Activated CD4-positive, alpha-beta T cell treated with anti-CD3 and anti-CD28 coated beads, Interleukin-2, amount 50 U/mL, for 16 hours (primary cell): ENCODE data around the gene SCEL.
"Not testable (repeated sequence)": the region's sequence is repeated elsewhere in the genome, so short reads cannot be mapped to it uniquely, and the experiment has no call there.

ENCODE experiments used
- DNase-seq: peaks from one replicate; pipeline ENCODE4 v3.0.0-alpha.2; 2020

Gene SCEL, protein sequence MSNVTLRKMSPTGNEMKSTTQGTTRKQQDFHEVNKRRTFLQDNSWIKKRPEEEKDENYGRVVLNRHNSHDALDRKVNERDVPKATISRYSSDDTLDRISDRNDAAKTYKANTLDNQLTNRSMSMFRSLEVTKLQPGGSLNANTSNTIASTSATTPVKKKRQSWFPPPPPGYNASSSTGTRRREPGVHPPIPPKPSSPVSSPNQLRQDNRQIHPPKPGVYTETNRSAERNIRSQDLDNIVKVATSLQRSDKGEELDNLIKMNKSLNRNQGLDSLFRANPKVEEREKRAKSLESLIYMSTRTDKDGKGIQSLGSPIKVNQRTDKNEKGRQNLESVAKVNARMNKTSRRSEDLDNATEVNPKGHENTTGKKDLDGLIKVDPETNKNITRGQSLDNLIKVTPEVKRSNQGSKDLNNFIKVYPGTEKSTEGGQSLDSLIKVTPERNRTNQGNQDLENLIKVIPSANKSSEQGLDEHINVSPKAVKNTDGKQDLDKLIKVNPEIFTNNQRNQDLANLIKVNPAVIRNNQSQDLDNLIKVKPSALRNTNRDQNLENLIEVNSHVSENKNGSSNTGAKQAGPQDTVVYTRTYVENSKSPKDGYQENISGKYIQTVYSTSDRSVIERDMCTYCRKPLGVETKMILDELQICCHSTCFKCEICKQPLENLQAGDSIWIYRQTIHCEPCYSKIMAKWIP

DNA sequence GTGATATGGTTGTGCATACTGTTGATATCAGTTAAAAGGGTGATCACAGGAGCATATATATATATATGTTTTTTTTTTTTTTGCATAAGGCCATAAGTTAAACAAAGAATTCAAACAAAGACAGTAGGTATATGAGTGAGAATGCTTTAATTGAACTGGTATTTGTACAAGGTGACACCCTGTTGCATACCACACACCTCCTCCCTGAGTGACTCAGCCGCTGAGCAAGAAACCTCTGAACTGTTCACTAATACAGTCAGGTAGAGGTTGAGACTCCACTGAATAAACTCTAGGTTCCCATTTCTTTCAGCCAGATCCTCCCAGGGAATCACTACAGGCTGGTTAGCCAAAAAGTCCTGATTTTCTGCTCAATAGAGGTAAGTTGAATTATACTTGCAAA is at the start of gene SCEL:
Gene SCEL, plus strand, starts transcription at position 259 of the 400 bp plus-strand sequence. CDS start 20,170 bp downstream, outside the sequence.
- no peak for DNase-seq

DNA sequence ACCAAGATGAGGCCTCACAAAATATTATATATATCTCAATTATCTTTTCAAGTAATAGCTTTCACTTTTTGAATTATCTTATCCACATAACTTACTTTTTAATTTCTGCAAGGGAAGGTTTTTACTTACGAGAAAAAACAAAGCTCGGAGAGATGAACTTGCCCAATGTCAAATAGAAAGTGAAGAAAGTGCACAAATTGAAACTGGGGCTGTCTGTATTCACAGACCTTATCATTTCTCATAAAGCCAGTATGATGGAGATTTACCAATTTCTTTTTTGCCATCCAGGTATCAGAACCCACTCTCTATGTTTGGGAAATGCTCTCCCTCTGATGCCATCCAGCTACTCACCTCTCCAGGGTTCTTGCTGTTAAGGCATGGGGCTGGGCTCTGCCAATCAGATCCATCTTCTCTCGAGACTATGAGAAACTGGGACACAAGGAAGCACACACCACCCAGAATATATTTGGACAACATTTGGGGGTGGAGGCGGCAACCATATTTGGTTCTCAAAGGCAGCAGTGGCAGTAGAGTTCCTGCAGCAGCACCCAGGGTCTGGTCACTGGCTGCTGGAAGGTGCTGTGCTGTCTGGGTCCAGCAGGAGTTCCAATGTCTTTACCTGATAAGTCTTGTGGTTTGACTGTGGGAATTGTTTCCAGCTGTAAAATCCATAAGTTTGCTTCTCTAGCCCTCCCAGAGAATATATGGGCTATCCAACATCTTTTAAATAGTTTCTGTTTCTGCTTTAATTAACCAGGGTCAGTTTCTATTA is 45.8 kb upstream of the SCEL start:
- no peak for DNase-seq

DNA sequence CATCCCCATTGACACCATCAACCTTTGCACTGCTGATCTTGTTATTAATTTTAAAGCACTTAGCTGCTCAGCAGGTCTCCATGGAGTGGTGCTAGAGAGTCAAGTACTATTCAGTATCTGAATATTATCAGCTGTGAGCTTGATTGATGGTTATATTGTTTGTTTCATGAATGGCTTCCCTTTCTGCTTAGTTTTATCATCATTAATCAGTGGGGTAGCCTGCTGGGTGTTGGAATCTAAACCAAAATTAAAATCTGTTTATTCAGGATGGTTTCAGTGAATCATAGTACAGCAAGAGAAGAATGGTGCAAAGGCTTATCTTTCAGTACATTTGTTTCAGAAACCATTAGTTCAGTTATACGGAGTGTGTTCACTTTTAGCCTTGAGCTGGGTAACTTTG is 42.5 kb upstream of the SCEL start:
- no peak for DNase-seq

DNA sequence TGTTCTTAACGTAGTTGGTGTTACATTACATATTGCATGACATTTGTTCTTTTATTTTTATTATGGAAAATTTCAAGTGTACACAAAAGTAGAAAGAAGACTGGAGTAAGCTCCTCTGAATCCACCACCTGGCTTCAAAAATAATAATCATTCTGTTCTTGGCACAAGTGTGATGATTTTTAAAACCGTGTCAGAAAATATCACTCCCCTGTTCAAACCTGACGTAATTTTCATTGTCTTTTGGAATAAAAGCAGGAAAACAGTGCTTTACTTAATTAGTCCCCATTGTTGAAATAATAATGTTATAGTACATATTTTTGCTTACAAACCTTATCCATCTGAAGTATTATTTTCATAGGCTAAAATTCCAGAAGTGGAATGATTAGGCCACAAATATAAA is 41.3 kb upstream of the SCEL start:
- no peak for DNase-seq

DNA sequence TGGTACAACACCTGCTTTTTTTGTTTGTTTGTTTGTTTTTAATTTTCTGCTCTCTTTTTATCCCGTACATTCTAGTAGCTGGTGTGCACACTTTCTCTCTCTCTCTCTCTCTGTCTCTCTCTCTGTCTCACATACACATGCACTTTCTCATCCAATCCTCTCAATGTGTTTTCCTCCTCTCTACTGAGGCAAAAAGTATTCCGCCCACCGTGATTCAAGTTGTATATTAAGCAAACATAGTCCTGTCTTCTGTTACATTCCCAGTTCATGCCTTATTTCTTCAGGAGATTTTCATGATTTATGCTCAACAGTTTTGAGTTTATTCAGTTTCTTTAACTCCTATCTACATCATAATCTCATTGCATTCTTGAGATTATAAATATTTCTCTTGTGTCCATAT is 38.2 kb upstream of the SCEL start:
- DNase-seq = no peak

DNA sequence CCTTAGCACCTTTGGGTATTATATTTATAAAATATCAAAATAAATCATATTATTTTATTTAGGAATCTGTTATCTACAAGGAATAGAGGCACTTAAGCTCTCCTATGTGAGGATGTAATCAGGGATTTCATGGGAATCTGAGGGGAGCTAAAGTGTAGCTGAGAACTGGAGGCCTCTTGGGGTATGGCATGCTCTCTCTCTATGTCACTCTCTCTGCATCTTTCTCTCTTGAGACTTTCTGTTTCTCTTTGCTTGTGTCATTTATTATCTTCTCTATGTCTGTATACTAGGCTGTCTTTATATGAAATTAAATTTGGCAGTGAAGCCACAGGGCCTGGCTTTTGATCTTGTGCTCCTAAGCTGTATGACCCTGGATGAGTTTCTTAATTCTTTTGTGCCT is 37.7 kb upstream of the SCEL start:
- no peak for DNase-seq

DNA sequence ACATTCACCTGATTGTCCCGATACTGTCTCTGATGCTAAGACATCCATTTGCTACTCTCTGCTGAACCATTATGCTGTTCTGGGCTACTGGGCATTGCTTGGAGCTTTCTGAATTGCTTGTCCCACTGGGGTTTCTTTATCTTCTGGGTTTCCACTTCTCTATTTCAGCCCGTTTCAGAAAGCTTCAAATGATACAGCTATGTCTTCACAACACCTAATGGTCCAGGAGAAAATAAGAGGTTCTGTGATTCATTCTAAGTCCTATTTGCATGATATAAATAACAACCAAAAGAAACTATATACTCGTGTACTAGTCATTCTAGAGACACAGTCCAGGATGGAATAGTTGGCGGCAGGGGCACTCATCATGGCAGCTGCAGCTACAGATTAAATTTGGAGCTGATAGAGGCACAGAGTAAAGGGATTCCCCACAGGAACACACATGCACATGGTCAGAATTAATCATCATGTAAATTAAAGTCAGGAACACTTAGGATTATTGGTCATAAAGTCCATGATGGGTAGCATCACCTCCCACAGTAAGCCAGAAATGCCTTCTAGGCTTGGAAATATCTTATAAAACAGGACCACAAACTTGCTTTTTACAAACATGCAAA is 33.3 kb upstream of the SCEL start:
- no peak for DNase-seq

DNA sequence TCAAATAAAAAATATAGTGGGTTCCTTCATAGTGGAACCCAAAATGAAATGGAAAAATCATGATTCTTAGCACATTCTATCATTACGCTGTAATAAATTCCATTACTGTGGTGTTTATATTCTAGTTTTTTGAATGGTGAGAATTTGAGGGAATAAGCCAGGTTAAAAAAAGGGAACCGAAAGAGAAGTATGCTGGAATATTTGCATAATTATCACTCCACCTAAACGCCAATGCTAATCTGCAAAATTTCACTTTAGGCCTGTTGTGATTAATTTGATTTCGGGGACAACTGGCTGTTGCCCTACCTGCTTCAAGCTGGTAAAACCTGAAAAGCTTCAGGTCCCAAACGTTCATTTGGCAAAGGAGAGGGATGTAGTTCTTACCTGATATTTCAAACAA is 32.1 kb upstream of the SCEL start:
- no peak for DNase-seq

DNA sequence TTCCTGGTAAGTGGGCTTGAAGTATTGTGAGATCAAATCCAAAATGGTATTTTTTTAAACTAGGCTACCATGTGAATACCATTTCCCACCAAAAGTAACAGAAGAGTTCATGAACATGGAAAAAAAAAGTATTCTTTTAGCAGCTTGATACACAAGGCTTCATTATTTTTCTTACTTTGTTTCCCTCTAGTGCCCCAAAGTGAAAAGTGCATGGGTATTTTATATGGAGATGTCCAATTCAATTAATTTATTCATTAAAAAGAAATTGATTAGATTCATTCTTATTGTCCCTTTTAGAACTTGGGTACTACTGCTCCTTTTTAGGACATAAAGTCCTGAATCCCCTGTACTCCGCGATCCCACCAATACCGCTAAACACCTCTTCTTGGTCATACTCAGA is 28.6 kb upstream of the SCEL start:
- no peak for DNase-seq

DNA sequence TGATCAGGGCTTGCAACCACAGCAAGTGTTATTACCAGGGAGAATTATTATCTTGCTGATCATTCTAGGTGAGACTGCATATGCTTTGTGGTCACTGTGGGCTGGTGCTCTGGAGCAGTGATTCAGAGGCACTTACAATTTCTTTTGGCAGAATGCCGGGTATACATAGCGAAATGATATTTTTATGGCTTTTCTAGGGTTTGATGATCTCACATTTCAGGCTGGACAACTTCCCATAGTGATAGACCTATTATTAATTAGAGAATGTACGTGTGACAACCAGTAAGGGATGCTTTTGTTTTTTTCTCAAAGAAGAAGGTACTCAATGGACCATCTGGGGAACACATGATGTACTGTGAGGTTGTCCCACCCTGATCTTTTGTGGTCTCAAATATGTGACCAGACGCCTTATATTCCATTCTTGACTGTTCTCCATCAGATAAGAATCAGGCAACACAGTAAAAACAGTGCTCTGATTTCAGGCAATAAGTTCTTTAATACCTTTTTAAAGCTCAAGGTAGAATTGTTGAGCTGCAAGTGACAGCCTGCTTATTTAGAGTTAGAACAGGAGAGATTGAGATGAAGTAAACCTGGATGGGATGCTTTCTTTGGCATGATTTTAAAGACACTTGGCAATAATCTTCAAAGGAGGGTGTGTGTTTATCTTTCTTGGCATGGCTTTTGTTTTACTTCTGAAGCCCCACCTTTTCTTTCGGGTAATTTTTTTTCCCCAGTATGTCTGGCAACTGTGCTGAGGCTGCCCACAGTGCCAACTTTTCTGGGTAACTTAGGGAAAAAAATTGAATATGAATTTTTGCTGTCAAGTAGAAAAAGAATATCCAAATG is 27.4 kb upstream of the SCEL start:
- DNase-seq = no peak

DNA sequence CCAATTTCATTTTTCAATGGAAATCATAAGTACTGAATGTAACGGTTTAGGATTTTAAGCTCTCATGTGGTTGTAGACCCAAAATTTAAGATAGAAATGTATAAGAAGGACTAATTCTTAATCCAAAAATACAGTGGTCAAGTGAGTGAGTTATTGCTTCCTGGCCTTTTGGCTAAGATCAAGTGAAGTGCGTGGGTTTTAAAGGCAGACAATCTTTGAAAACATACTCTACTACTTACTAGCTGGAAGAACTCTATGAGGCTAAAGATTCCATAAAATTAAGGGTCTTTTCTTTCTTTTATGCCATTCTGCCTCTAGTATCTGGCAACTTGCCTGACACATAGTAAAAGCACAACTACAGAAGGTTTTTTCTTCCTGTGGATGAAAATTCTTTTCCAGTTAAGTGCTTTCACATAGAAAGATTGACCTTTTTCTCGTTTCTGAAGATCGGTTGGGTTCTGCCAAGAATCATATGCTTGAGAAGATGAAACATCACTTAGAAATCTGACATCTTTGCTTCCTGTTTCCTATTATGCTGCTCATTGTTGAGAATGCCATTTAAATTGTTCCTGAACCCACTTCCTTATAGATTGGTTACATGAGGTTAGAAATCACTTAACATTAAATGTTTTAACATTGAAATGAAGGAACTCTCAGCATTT is 26.4 kb upstream of the SCEL start:
- DNase-seq = no peak

DNA sequence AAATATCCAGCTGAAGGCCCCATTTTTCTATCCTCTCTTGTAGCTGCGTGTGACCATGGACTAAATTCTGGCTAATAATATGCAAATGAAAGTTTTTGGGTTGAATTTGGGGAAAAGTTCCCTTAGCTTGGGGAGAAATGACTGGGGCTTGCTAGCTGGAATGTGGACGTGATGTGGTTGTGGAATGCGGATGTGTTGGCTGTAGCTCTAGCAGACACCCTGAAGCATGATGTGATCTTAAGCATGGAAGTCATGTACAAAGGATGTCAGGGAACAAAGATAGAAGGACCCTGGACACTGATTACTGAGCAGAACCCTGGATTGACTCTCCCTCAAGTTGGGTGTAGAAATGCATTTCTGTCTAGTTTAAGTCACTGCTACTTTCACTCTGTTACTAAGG is 25.4 kb upstream of the SCEL start:
- DNase-seq = no peak

DNA sequence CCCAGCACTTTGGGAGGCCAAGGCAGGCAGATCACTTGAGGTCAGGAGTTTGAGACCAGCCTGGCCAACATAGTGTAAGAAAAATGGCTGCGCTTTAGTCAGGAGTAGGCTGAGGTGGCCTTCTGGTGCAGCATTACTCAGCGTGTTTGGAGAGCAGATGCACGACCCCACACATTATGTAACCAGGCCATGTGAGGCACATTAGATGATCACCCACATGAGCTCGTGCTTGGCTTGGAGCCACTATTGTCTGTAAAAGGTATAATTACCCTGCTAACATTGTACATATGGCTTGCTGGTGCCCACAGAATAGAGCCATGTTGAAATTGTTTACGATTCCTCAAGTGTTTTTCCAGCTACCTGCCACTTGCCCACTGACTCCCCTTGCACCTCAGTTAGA is 24.0 kb upstream of the SCEL start:
- DNase-seq = no peak

DNA sequence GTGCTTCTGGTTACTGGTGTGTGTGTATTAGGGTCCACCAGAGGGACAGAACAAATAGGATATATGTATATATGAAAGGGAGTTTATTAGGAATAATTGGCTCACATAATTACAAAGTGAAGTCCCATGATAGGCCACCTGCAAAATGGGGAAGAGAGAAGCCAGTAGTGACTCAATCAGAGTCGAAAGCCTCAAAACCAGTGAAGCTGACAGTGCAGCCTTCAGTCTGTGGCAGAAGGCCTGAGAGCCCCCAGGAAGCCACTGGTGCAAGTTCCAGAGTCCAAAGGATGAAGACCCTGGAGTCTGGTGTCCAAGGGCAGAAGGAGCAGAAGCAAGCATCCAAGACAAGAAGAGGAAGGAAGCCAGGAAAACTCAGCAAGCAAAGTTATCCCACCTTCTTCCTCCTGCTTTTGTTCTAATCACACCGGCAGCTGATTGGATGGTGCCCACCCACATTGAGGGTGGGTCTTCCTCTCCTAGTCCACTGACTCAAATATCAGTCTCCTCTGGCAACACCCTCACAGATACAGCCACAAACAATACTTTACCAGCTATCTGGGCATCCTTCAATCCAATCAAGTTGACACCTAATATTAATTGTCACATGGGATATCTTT is 21.7 kb upstream of the SCEL start:
- DNase-seq = no peak

DNA sequence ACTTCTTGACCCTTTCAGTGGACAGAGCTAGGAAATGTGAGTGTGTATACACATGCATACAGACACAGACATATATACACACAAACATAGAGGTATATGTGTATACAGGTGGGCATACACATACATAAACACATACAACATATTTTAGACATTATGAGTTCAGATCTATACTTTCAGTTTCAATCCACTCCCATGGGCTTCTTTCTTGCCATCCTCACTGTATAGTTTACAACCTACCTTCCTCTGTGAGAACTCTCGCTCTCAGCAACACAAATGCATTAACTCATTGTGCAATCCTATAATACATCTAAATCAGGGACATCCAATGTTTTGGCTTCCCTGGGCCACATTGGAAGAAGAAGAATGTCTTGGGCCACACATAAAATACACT is 21.2 kb upstream of the SCEL start:
- no peak for DNase-seq

DNA sequence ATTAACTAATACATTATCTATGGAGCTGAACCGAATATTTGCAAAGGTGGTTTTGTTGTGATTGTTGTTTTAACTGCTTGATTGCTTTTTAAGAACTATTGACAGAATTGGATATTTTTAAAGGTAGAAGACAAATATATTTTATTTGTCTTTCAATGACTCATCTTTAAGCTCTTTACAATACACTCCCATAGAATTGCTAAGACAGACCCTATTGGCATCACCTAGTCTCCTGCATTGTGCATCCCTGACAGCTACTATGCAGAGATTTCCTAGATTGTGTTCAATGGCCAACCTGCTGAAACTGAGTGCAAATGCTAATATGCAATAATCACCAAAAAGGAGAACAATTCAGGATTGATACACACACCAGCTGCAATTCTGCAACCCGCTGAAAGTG is 19.7 kb upstream of the SCEL start:
- DNase-seq = no peak

DNA sequence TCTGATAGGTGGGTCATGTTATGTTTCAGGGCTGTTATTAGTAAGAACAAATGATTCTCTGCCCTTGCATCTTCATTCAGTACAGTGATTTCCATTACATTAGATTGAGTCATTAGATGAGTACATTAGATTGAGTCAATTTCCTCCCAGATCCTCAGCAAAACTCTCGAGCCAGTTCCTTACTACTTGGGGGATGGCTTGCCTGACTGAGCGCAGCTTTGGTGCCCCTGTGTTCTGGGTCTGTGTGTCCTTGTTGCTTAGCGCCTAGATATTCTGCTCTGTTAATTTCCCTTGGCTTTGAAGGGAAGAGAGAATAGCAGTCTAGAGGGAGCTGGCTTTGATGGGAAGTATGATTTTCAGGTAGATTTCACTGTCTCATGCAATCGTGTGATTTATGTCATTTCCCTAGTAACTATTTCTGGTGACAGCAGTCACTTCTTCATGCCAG is 19.1 kb upstream of the SCEL start:
- DNase-seq = peak; percentile 52

DNA sequence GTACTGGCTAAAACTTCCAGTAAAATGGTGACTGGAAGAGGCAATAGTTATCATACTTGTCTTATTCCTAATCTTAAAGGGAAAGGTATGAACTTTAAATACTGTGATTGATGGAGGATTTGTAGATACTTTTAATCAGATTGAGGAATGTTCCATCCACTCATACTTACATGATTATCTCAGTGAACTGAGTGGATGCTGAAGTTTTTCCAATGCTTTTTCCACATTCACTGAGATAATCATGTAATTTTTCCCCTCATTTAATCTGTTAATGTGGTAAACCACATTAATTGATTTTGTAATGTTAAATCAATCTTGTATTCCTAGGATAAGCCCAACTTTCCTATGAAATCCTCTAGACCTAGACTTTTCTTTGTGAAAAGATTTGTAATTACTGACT is 17.2 kb upstream of the SCEL start:
- DNase-seq = no peak

DNA sequence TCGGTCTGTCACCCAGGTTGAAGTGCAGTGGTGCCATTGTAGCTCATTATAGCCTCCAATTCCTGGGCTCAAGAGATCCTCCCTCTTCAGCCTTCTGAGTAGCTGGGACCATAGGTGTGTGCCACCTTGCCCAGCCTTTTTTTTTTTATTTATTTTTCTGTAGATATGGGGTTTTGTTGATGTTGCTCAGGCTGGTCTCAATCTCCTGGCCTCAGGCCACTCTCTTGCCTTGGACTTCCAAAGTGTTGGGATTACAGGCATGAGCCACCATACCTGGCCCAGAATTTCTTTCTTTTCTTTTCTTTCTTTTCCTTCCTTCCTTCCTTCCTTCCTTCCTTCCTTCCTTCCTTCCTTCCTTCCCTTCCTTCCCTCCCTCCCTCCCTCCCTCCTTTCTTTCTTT is 16.1 kb upstream of the SCEL start:
- not testable (repeated sequence) for DNase-seq

DNA sequence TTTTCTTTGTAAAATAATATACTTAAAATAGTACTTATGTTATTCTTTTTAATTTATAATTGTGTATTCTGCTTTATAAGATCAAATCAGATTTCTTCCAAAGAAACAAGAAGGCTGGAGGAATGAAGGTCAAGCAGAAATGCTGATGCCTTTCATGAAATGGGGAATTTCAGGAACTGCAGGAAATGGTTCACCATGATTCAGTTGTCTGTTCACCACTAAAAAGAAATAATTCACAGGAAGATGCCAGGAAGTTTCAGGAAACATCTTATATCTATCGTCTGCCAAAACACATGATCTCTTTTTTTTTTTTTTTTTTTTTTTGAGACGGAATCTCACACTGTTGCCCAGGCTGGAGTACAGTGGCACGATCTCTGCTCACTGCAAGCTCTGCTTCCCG is 15.7 kb upstream of the SCEL start:
- DNase-seq = no peak

DNA sequence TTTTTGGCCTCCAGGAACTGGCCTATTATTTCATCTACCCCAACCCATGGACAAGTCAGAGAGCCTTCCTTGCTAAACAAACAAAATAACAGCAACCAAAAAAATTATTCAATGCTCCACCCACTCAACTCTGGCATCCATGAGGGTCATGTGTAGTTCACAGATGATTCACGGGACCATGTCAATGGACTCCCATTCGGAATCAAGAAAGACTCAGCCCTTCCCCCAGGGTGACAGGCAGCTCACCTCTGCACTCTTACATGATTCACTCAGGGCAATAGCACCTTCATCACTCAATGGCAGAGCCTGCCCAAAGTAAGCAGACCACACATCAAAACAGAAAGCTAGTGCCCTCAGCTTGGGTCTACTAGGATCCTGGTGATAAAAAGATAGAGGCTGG is 14.3 kb upstream of the SCEL start:
- no peak for DNase-seq
